HEK293 (cell line): Measurements from ENCODE around the gene TIMM50.

Experiments
- BCL11A ChIP-seq: fragments of 450-650 bp; formaldehyde crosslinking; IDR thresholded peaks from 2 replicates; pipeline ENCODE4 v1.5.1; 2016; ENCODE audit warnings: low read depth, missing biosample characterization, missing genetic modification characterization
- BCL11B ChIP-seq: fragments of 450-650 bp; formaldehyde crosslinking; IDR thresholded peaks from 2 replicates; pipeline ENCODE4 v1.5.1; 2016; ENCODE audit warnings: low read depth, missing biosample characterization, missing genetic modification characterization
- GLI4 ChIP-seq: fragments of 450-650 bp; formaldehyde crosslinking; IDR thresholded peaks from 2 replicates; pipeline ENCODE4 v1.5.1; 2016; ENCODE audit warnings: missing biosample characterization, missing genetic modification characterization
- HIC1 ChIP-seq: fragments of 450-650 bp; formaldehyde crosslinking; IDR thresholded peaks from 2 replicates; pipeline ENCODE4 v1.5.1; 2016; ENCODE audit warnings: missing biosample characterization, missing genetic modification characterization
- INSM2 ChIP-seq: fragments of 450-650 bp; formaldehyde crosslinking; IDR thresholded peaks from 2 replicates; pipeline ENCODE4 v1.5.1; 2016; ENCODE audit warnings: missing biosample characterization, missing genetic modification characterization
- KLF10 ChIP-seq: fragments of 450-650 bp; IDR thresholded peaks from 2 replicates; pipeline ENCODE4 v1.5.1; 2018; ENCODE audit warnings: missing biosample characterization, mild to moderate bottlenecking, missing genetic modification characterization
- MEIS1 ChIP-seq: sonication (generic); formaldehyde crosslinking; IDR thresholded peaks from 2 replicates; pipeline ENCODE4 v1.8.1; 2022; ENCODE audit warnings: missing genetic modification reagents, mild to moderate bottlenecking, borderline replicate concordance
- OVOL3 ChIP-seq: fragments of 450-650 bp; formaldehyde crosslinking; IDR thresholded peaks from 2 replicates; pipeline ENCODE4 v1.5.1; 2016; ENCODE audit warnings: missing biosample characterization, missing genetic modification characterization
- PBX3 ChIP-seq: sonication (generic); formaldehyde crosslinking; IDR thresholded peaks from 2 replicates; pipeline ENCODE4 v1.8.1; 2022; ENCODE audit warnings: mild to moderate bottlenecking, moderate library complexity, missing genetic modification reagents
- PRDM6 ChIP-seq: fragments of 450-650 bp; formaldehyde crosslinking; IDR thresholded peaks from 2 replicates; pipeline ENCODE4 v1.5.1; 2017; ENCODE audit warnings: missing biosample characterization, missing genetic modification characterization
- YY1 ChIP-seq: fragments of 450-650 bp; formaldehyde crosslinking; IDR thresholded peaks from 2 replicates; pipeline ENCODE4 v1.5.1; 2018; ENCODE audit warnings: missing biosample characterization, missing genetic modification characterization
- ZBTB21 ChIP-seq: fragments of 450-650 bp; formaldehyde crosslinking; IDR thresholded peaks from 2 replicates; pipeline ENCODE4 v1.5.1; 2017; ENCODE audit warnings: missing biosample characterization, missing genetic modification characterization
- ZBTB49 ChIP-seq: fragments of 450-650 bp; formaldehyde crosslinking; IDR thresholded peaks from 2 replicates; pipeline ENCODE4 v1.5.1; 2016; ENCODE audit warnings: missing biosample characterization, missing genetic modification characterization, low read depth
- ZBTB6 ChIP-seq: fragments of 450-650 bp; formaldehyde crosslinking; IDR thresholded peaks from 2 replicates; pipeline ENCODE4 v1.5.1; 2017; ENCODE audit warnings: missing biosample characterization, missing genetic modification characterization
- ZNF114 ChIP-seq: fragments of 450-650 bp; formaldehyde crosslinking; IDR thresholded peaks from 2 replicates; pipeline ENCODE4 v1.5.0; 2017; ENCODE audit warnings: missing biosample characterization, missing genetic modification characterization
- ZNF132 ChIP-seq: fragments of 450-650 bp; formaldehyde crosslinking; IDR thresholded peaks from 2 replicates; pipeline ENCODE4 v1.5.1; 2017; ENCODE audit warnings: missing biosample characterization, missing genetic modification characterization, borderline replicate concordance
- ZNF133 ChIP-seq: fragments of 450-650 bp; formaldehyde crosslinking; IDR thresholded peaks from 2 replicates; pipeline ENCODE4 v1.5.1; 2016; ENCODE audit warnings: missing biosample characterization, missing genetic modification characterization
- ZNF138 ChIP-seq: fragments of 450-650 bp; formaldehyde crosslinking; IDR thresholded peaks from 2 replicates; pipeline ENCODE4 v1.5.1; 2016; ENCODE audit warnings: missing biosample characterization, missing genetic modification characterization, borderline replicate concordance
- ZNF202 ChIP-seq: fragments of 450-650 bp; formaldehyde crosslinking; IDR thresholded peaks from 2 replicates; pipeline ENCODE4 v1.5.1; 2016; ENCODE audit warnings: missing biosample characterization, missing genetic modification characterization, borderline replicate concordance
- ZNF214 ChIP-seq: fragments of 450-650 bp; formaldehyde crosslinking; IDR thresholded peaks from 2 replicates; pipeline ENCODE4 v1.5.1; 2017; ENCODE audit warnings: missing biosample characterization, mild to moderate bottlenecking, missing genetic modification characterization, borderline replicate concordance
- ZNF324 ChIP-seq: fragments of 450-650 bp; formaldehyde crosslinking; IDR thresholded peaks from 2 replicates; pipeline ENCODE4 v1.5.1; 2016; ENCODE audit warnings: missing biosample characterization, missing genetic modification characterization
- ZNF354C ChIP-seq: fragments of 450-650 bp; formaldehyde crosslinking; IDR thresholded peaks from 2 replicates; pipeline ENCODE4 v1.5.1; 2016; ENCODE audit warnings: missing biosample characterization, missing genetic modification characterization, low read depth, borderline replicate concordance
- ZNF416 ChIP-seq: fragments of 450-650 bp; formaldehyde crosslinking; IDR thresholded peaks from 2 replicates; pipeline ENCODE4 v1.5.1; 2016; ENCODE audit warnings: missing biosample characterization, missing genetic modification characterization
- ZNF473 ChIP-seq: fragments of 450-650 bp; formaldehyde crosslinking; IDR thresholded peaks from 2 replicates; pipeline ENCODE4 v1.5.1; 2017; ENCODE audit warnings: missing biosample characterization, missing genetic modification characterization
- ZNF624 ChIP-seq: fragments of 450-650 bp; formaldehyde crosslinking; IDR thresholded peaks from 2 replicates; pipeline ENCODE4 v1.5.1; 2017; ENCODE audit warnings: missing biosample characterization, missing genetic modification characterization
- ZNF658 ChIP-seq: fragments of 450-650 bp; formaldehyde crosslinking; IDR thresholded peaks from 2 replicates; pipeline ENCODE4; 2016; ENCODE audit warnings: missing biosample characterization, missing genetic modification characterization
- ZNF677 ChIP-seq: fragments of 450-650 bp; IDR thresholded peaks from 2 replicates; pipeline ENCODE4 v1.5.0; 2018; ENCODE audit warnings: missing biosample characterization, mild to moderate bottlenecking, missing genetic modification characterization, moderate library complexity
- ZNF768 ChIP-seq: fragments of 450-650 bp; formaldehyde crosslinking; IDR thresholded peaks from 2 replicates; pipeline ENCODE4 v1.5.1; 2018; ENCODE audit warnings: missing biosample characterization, mild to moderate bottlenecking, missing genetic modification characterization

Gene TIMM50

GRCh38 chr19:39445196-39446111, 35.2 kb upstream of the TIMM50 start, which contains the start of gene SUPT5H (continued):
- TF ChIP-seq ZNF133 (tag by site-specific recombination) (no peak), ZNF473 (tag by site-specific recombination) (no peak), ZNF677 (no peak), BCL11B (tag by site-specific recombination) (no peak), ZBTB6 (tag by site-specific recombination) (no peak), ZNF658 (no peak), ZNF354C (no peak), GLI4 (tag by site-specific recombination) (no peak), ZNF138 (tag by site-specific recombination) (no peak), MEIS1 (no peak), ZNF202 (tag by site-specific recombination) (no peak), PBX3 (peak; percentile 64), YY1 (tag by site-specific recombination) (peak; percentile 99; the same call in 1 of the 2 replicates), ZNF132 (tag by site-specific recombination) (no peak), KLF10 (peak; percentile 59; the same call in 1 of the 2 replicates), ZNF214 (tag by site-specific recombination) (no peak), ZNF624 (tag by site-specific recombination) (no peak), ZBTB49 (tag by site-specific recombination) (no peak), OVOL3 (tag by site-specific recombination) (peak; percentile 23), ZNF324 (tag by site-specific recombination) (0 out of 2 replicates have a peak, but pooled peaks have one; percentile 4), ZNF114 (tag by site-specific recombination) (no peak), BCL11A (tag by site-specific recombination) (no peak), HIC1 (tag by site-specific recombination) (peak; percentile 100), PRDM6 (tag by site-specific recombination) (no peak), INSM2 (tag by site-specific recombination) (no peak; the same call in 1 of the 2 replicates), ZBTB21 (tag by site-specific recombination) (peak; percentile 87), ZNF416 (tag by site-specific recombination) (0 out of 2 replicates have a peak, but pooled peaks have one; percentile 52), ZNF768 (tag by site-specific recombination) (no peak)
